Liver (tissue), 9 donors: Measurements from ENCODE around the gene UACA. TPM values are rescaled to one million over a fixed set of nuclear protein-coding genes. Genes with fewer than 3 reads are reported as not detected.

ENCODE experiments used
- DNase-seq: peaks from one replicate; pipeline ENCODE4 v3.0.0-alpha.2; 2017; ENCODE audit warnings: low spot score
- H3K27ac ChIP-seq, 2 donors: one replicate each; pipeline ENCODE4 v1.7.0; 2013; ENCODE audit warnings: inconsistent platforms in 2 of 2, low read length in 2 of 2, control low read depth in 1 of 2, low read depth in 1 of 2, mild to moderate bottlenecking in 1 of 2
- H3K27me3 ChIP-seq, 4 donors: one replicate each; pipeline versions ENCODE4 v1.6.1 to v1.7.0; 2013; ENCODE audit warnings: low read length in 3 of 4, inconsistent platforms in 1 of 4, mild to moderate bottlenecking in 1 of 4, moderate library complexity in 1 of 4; ENCODE audit not compliant: control insufficient read depth in 4 of 4, insufficient read depth in 4 of 4
- H3K36me3 ChIP-seq, 4 donors: one replicate each; pipeline versions ENCODE4 v1.6.1 to v1.7.0; 2013; ENCODE audit warnings: low read length in 3 of 4, mild to moderate bottlenecking in 3 of 4, low read depth in 1 of 4, moderate library complexity in 1 of 4; ENCODE audit not compliant: control insufficient read depth in 4 of 4, insufficient read depth in 3 of 4
- H3K4me1 ChIP-seq, 4 donors: one replicate each; pipeline versions ENCODE4 v1.6.1 to v1.7.0; 2013; ENCODE audit warnings: low read length in 3 of 4, mild to moderate bottlenecking in 3 of 4, moderate library complexity in 1 of 4; ENCODE audit not compliant: control insufficient read depth in 4 of 4, insufficient read depth in 4 of 4
- H3K4me3 ChIP-seq, 3 donors: one replicate each; pipeline versions ENCODE4 v1.6.1 to v1.7.0; 2013; ENCODE audit warnings: low read length in 3 of 3, control low read depth in 1 of 3, low read depth in 1 of 3, mild to moderate bottlenecking in 1 of 3
- H3K9ac ChIP-seq, 2 donors: one replicate each; pipeline ENCODE4 v1.7.0; 2013; ENCODE audit warnings: low read length in 2 of 2, mild to moderate bottlenecking in 2 of 2, moderate library complexity in 2 of 2, control low read depth in 1 of 2, low read depth in 1 of 2
- H3K9me3 ChIP-seq, 4 donors: one replicate each; pipeline versions ENCODE4 v1.6.1 to v1.7.0; 2013; ENCODE audit warnings: low read length in 3 of 4; ENCODE audit not compliant: control insufficient read depth in 4 of 4
- EGR1 ChIP-seq, 2 donors: IDR thresholded peaks; 2 replicates each; pipeline ENCODE4 v1.6.1; 2016 to 2018; ENCODE audit warnings: antibody characterized with exemption in 2 of 2, low read depth in 2 of 2
- FOXA1 ChIP-seq: IDR thresholded peaks from 2 replicates; pipeline ENCODE4 v1.6.1; 2016; ENCODE audit warnings: antibody characterized with exemption
- FOXA2 ChIP-seq: IDR thresholded peaks from 2 replicates; pipeline ENCODE4 v1.6.1; 2016; ENCODE audit warnings: antibody characterized with exemption
- GABPA ChIP-seq, 2 donors: IDR thresholded peaks in 1 of 2; conservative IDR thresholded peaks in 1 of 2; 2 replicates each; pipeline ENCODE4 v1.6.1; 2016; ENCODE audit warnings: antibody characterized with exemption in 2 of 2, mild to moderate bottlenecking in 1 of 2, moderate library complexity in 1 of 2
- HNF4A ChIP-seq, 2 donors: conservative IDR thresholded peaks; 2 replicates each; pipeline ENCODE4 v1.6.1; 2016; ENCODE audit warnings: antibody characterized with exemption in 2 of 2, mild to moderate bottlenecking in 2 of 2
- HNF4G ChIP-seq: IDR thresholded peaks from 2 replicates; pipeline ENCODE4 v1.6.1; 2016; ENCODE audit warnings: antibody characterized with exemption
- JUND ChIP-seq, 2 donors: IDR thresholded peaks; 2 replicates each; pipeline ENCODE4 v1.6.1; 2016; ENCODE audit warnings: antibody characterized with exemption in 2 of 2
- NR2F2 ChIP-seq: IDR thresholded peaks from 2 replicates; pipeline ENCODE4 v1.6.1; 2016; ENCODE audit warnings: antibody characterized with exemption
- RAD21 ChIP-seq, 2 donors: IDR thresholded peaks; 2 replicates each; pipeline ENCODE4 v1.6.1; 2016; ENCODE audit warnings: antibody characterized with exemption in 2 of 2, mild to moderate bottlenecking in 2 of 2
- RXRA ChIP-seq, 2 donors: IDR thresholded peaks; 2 replicates each; pipeline ENCODE4 v1.6.1; 2017 to 2018; ENCODE audit warnings: antibody characterized with exemption in 2 of 2, mild to moderate bottlenecking in 1 of 2
- SP1 ChIP-seq: IDR thresholded peaks from 2 replicates; pipeline ENCODE4 v1.6.1; 2018; ENCODE audit warnings: antibody characterized with exemption, mild to moderate bottlenecking
- TAF1 ChIP-seq: conservative IDR thresholded peaks from 2 replicates; pipeline ENCODE4 v1.6.1; 2016; ENCODE audit warnings: antibody characterized with exemption, mild to moderate bottlenecking
- YY1 ChIP-seq: IDR thresholded peaks from 2 replicates; pipeline ENCODE4 v1.6.1; 2016; ENCODE audit warnings: antibody characterized with exemption, mild to moderate bottlenecking
- ZBTB33 ChIP-seq: IDR thresholded peaks from 2 replicates; pipeline ENCODE4 v1.6.1; 2016; ENCODE audit warnings: antibody characterized with exemption
- WGBS: extraction: QIAGEN DNeasy Blood & Tissue Kit; methylation state at CpG from one replicate; pipeline ENCODE4 v1.1.7; 2013; 5-methylcytosine and 5-hydroxymethylcytosine counted together
- polyA plus RNA-seq, 2 donors: library from polyadenylated mRNA; stranded (reverse) in 1 of 2; unstranded in 1 of 2; fragments of 200-250 nt in 1 of 2; fragments of >200 nt in 1 of 2; fragmentation: Nextera tagmentation in 1 of 2; extraction: Ambion mirVana in 1 of 2; gene quantifications; one replicate each; pipeline versions ENCODE4 v1.2.1 to v1.2.3, GENCODE V29; 2013 to 2015
- total RNA-seq, 2 donors: library from RNA; depleted of rRNA; stranded (reverse); fragments of >200 nt; gene quantifications; one replicate each; pipeline ENCODE4 v1.2.3, GENCODE V29; 2014
- TF ChIP-seq, protein P1 (sequence below): IDR thresholded peaks from 2 replicates; pipeline ENCODE4 v1.6.1; 2016; ENCODE audit warnings: antibody characterized with exemption
- TF ChIP-seq, protein P2 (sequence below): IDR thresholded peaks from 2 replicates; pipeline ENCODE4 v1.6.1; 2016; ENCODE audit warnings: antibody characterized with exemption
- TF ChIP-seq, protein P3 (sequence below): fragments of 150-350 bp; IDR thresholded peaks from 2 replicates; pipeline ENCODE4 v1.5.1; 2017; ENCODE audit warnings: improper control_type of control experiment, low read depth, low read length; ENCODE audit not compliant: missing input control
- TF ChIP-seq, protein P4 (sequence below): IDR thresholded peaks from 2 replicates; pipeline ENCODE4 v1.6.1; 2016; ENCODE audit warnings: antibody characterized with exemption, mild to moderate bottlenecking
- donor health status: healthy.
- donor health status: healthy.
- donor health status: healthy.
- donor health status: healthy.
- donor health status: healthy.

Gene UACA
- total and polyA plus RNA-seq, 4 donors, result 3.9 to 16.0 (median 10.0) TPM

GRCh38 chr15:70704166-70704565 lies 59.2 kb downstream of the UACA start:
- no peak overlapping the region for H3K9ac ChIP-seq
- no peak for DNase-seq
- no peaks in the 10 kb centered on the region for H3K9me3 ChIP-seq

More at GRCh38 chr15:70704166-70704565, 59.2 kb downstream of the UACA start:
- no peak overlapping the region for H3K4me3 ChIP-seq
- 37% methylated on average over 2 of the region's 2 CpGs for WGBS
- TF ChIP-seq FOXA1 (no peak), SP1 (peak; percentile 9), HNF4G (no peak), NR2F2 (no peak), RAD21 (IDR thresholded peaks at IDR 0.05) (no peak), RXRA (IDR thresholded peaks at IDR 0.05) (peak; percentile 53 to 58), JUND (IDR thresholded peaks at IDR 0.05) (no peak), YY1 (no peak), EGR1 (IDR thresholded peaks at IDR 0.05; ENCODE audit: low read depth in 2 of 2) (no peak), HNF4A (conservative IDR thresholded peaks at IDR 0.05) (peak; percentile 32 to 43), TAF1 (no peak), GABPA (IDR thresholded peaks at IDR 0.05 in 1 of 2, conservative IDR thresholded peaks at IDR 0.05 in 1 of 2) (no peak), FOXA2 (peak; percentile 14), ZBTB33 (no peak)
- TF ChIP-seq, protein P1, sequence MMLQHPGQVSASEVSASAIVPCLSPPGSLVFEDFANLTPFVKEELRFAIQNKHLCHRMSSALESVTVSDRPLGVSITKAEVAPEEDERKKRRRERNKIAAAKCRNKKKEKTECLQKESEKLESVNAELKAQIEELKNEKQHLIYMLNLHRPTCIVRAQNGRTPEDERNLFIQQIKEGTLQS, result no peak
- TF ChIP-seq, protein P2, sequence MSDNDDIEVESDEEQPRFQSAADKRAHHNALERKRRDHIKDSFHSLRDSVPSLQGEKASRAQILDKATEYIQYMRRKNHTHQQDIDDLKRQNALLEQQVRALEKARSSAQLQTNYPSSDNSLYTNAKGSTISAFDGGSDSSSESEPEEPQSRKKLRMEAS, result no peak
- TF ChIP-seq, protein P3, sequence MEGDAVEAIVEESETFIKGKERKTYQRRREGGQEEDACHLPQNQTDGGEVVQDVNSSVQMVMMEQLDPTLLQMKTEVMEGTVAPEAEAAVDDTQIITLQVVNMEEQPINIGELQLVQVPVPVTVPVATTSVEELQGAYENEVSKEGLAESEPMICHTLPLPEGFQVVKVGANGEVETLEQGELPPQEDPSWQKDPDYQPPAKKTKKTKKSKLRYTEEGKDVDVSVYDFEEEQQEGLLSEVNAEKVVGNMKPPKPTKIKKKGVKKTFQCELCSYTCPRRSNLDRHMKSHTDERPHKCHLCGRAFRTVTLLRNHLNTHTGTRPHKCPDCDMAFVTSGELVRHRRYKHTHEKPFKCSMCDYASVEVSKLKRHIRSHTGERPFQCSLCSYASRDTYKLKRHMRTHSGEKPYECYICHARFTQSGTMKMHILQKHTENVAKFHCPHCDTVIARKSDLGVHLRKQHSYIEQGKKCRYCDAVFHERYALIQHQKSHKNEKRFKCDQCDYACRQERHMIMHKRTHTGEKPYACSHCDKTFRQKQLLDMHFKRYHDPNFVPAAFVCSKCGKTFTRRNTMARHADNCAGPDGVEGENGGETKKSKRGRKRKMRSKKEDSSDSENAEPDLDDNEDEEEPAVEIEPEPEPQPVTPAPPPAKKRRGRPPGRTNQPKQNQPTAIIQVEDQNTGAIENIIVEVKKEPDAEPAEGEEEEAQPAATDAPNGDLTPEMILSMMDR, result no peak
- TF ChIP-seq, protein P4, sequence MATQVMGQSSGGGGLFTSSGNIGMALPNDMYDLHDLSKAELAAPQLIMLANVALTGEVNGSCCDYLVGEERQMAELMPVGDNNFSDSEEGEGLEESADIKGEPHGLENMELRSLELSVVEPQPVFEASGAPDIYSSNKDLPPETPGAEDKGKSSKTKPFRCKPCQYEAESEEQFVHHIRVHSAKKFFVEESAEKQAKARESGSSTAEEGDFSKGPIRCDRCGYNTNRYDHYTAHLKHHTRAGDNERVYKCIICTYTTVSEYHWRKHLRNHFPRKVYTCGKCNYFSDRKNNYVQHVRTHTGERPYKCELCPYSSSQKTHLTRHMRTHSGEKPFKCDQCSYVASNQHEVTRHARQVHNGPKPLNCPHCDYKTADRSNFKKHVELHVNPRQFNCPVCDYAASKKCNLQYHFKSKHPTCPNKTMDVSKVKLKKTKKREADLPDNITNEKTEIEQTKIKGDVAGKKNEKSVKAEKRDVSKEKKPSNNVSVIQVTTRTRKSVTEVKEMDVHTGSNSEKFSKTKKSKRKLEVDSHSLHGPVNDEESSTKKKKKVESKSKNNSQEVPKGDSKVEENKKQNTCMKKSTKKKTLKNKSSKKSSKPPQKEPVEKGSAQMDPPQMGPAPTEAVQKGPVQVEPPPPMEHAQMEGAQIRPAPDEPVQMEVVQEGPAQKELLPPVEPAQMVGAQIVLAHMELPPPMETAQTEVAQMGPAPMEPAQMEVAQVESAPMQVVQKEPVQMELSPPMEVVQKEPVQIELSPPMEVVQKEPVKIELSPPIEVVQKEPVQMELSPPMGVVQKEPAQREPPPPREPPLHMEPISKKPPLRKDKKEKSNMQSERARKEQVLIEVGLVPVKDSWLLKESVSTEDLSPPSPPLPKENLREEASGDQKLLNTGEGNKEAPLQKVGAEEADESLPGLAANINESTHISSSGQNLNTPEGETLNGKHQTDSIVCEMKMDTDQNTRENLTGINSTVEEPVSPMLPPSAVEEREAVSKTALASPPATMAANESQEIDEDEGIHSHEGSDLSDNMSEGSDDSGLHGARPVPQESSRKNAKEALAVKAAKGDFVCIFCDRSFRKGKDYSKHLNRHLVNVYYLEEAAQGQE, result no peak
- H3K27ac ChIP-seq, result no peak overlapping the region
- H3K36me3 ChIP-seq, result no peaks in the 10 kb centered on the region
- H3K4me1 ChIP-seq, result peaks cover 5 to 23% (median 18%) of the 10 kb centered on the region in 4 donors
- H3K27me3 ChIP-seq, result no peaks in the 10 kb centered on the region
